Left colon (tissue), 2 donors: ENCODE measurements around the gene FOXP1. TPM values are rescaled to one million over a fixed set of nuclear protein-coding genes. Genes with fewer than 3 reads are reported as not detected.
A peak's percentile ranks its signal among the peaks of the same experiment; 100 is the strongest.

Source experiments
- ATAC-seq: fragments of 200-7000 bp; cut with Tn5 transposase; one replicate; pipeline ENCODE4 v1.9.1; 2020; ENCODE audit warnings: mild to moderate bottlenecking, moderate library complexity
- DNase-seq, 2 donors: peaks; one replicate each; pipeline ENCODE4 v3.0.0-alpha.2; 2020
- intact Hi-C, 2 donors: fragments of 100-400 bp; cut with DNase I in 1 of 2; cut with micrococcal nuclease in 1 of 2; formaldehyde crosslinking; loops; one replicate each; pipeline versions ENCODE4 v1.11.2 to v1.14.0; 2022; cut with DNase I, micrococcal nuclease
- total RNA-seq, 2 donors: library from RNA; stranded (reverse); fragmentation: NEBNext Ultra II Directional; extraction: Animal tissue kit (Norgen Biotek cat#: 25700); gene quantifications; one replicate each; pipeline ENCODE4 v1.2.1, GENCODE V29; 2021
- donor health status: DM: no; HTN: no; CAD: no.
- donor health status: DM: yes; HTN: yes; CAD: no.

The FOXP1 gene
- total RNA-seq, 2 donors from 2014 or later: 131 to 135 TPM

DNA sequence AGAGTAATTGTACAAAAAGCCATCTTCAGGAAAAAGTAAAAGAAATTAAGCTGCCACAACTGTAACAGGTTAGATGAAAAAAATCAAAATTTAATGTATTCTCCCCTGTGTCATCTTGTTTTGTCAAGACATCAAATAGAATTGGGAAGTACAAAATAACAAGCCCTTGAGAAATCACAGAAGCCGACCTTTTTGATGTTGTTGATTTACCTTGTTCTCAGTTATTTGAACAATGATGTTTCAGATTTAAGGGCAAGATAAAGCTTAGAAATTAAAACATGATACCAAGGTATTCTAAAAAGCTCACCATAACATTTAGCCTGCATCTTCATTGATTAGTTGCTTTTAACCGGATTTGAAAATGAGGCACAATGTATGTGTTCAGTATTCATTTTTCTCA lies 523.0 kb downstream of the FOXP1 start:
- ATAC-seq: no peak
- intact Hi-C loops: loop anchor here in 1 of 2 donors (10.0 kb wide), 1 partner anchor 524 kb away; the partner anchor contains the start of gene FOXP1
- DNase-seq: no peak

DNA sequence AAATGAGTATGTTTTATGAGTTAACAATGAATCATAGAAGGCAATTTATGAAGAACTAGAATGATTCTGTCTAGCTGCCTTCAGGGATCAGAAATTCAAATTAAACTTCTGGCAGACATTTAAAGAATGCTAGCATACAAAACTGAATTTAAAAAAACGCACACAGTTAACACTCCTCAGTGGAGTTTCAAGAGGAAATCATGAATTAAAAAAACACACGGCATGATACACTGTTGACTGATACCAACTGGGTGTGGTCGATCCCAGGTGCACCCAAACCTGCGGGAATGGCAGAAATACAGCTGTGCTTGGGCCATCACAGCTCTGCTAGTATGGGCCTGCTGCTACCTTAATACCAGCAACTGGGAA lies 526.0 kb downstream of the FOXP1 start:
- intact Hi-C loops: no loop called here
- DNase-seq (peak in 1 of 2 donors; percentile 42), ATAC-seq (peak; percentile 74)

DNA sequence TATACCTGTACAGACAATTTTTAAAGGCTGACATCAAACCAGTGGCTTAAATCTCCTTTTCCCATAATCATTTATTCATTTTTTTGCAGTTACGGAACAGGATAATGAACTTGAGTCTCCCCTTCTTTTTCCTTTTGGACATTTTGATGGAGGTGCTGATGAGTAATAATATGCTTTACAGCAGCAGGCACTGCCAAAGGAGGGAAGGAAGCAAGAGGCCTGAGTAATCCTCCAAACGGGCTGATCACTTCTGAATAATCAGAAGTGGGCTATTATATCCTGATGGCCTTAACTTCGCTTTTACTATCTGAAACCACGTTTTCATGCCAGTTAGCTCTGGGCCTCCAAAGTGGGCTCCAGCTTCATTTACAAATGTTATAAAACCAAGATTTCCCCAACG lies 527.2 kb downstream of the FOXP1 start:
- intact Hi-C loops: no loop called here
- no peak for DNase-seq
- no peak for ATAC-seq

DNA sequence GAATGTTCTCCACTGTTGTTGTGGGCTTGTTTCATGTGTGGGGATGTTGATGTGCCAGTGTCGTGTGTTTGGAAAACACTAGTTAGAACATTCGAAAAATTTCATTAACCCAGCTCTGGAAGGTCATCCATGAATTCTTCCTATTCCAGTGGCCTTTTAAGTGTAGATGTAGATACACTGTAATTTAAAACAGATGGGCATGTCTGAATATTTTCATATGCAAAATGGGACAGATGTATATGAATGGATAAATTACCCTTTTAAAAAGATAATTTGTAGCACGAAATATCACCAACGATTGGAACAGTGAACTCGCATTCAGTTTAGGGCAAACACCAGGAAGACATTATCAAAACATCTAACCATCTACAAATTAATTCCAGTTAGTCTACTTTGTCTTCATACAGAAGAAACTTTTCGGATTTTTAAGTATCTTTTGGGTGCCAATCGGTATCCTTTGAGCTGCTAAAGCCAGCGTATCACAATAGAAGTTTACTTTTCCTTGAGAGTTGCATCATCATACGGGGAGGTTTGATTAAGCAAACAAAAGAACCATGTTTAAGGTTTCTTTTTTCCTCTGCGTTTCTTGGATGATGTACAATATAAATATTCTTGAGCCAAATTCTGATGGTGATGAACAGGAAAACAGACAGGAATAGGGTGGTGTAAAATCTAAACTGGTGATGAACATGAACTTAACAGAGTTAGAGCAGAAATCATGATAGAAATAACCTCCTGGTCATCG lies 528.1 kb downstream of the FOXP1 start:
- intact Hi-C loops: no loop called here
- no peak for DNase-seq
- ATAC-seq: peak; percentile 17

DNA sequence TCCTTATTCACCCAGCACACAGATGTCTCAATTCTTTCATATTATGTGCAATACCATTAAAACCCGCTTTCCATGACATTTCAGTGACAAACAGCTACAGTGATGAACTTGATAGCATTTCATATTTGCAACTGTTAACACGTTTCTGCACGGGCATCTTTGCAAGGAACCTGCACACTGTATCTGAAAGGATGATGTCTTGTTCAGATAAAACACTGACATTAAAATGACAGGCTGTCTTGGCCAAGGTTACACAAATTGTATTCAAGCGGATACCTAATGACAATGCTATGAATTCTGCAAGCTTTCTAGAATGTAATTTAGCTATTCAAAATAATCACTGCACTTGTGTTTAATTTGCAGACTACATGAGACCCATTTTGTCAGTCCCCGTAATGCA lies 529.2 kb downstream of the FOXP1 start:
- DNase-seq (no peak), ATAC-seq (no peak)
- intact Hi-C loops: no loop called here

DNA sequence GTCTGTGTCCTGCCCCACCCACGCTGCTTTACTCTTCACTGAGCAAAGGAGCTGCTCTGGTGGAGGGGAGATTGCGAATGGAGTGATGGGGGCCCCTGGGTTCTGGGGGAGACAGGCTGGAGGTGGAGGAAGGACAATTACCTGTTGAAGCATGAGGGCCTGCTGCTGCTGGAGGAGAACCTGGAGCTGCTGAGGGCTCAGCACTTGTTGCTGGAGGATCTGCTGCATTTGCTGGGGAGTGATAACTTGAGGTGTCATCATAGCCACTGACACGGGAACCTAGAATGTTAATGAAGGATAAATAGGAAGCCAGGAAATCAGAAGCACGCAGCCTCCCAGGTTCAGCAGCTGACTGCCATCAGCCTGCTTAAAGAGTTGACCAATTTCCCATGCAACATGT lies 530.0 kb downstream of the FOXP1 start:
- ATAC-seq (no peak), DNase-seq (no peak)
- intact Hi-C loops: no loop called here

DNA sequence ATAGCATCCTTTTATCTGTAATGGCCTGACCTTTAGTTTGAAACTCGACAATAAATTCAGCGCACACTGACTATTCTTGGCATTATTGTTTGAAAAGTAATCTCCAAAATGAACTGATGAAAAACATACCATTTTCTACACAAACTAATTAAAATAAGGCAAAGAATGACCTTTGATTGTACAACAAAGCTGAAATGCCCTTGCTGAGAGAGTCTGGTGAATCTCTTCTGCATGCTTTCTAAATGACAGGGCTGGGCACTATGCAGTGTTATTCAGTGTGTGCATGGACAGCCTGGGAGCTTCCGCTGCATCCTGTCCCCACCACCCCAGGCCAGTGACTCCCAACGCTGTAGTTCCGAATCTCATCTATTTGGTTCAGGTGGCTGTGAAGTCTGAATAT lies 530.8 kb downstream of the FOXP1 start:
- no peak for DNase-seq
- intact Hi-C loops: no loop called here
- no peak for ATAC-seq

DNA sequence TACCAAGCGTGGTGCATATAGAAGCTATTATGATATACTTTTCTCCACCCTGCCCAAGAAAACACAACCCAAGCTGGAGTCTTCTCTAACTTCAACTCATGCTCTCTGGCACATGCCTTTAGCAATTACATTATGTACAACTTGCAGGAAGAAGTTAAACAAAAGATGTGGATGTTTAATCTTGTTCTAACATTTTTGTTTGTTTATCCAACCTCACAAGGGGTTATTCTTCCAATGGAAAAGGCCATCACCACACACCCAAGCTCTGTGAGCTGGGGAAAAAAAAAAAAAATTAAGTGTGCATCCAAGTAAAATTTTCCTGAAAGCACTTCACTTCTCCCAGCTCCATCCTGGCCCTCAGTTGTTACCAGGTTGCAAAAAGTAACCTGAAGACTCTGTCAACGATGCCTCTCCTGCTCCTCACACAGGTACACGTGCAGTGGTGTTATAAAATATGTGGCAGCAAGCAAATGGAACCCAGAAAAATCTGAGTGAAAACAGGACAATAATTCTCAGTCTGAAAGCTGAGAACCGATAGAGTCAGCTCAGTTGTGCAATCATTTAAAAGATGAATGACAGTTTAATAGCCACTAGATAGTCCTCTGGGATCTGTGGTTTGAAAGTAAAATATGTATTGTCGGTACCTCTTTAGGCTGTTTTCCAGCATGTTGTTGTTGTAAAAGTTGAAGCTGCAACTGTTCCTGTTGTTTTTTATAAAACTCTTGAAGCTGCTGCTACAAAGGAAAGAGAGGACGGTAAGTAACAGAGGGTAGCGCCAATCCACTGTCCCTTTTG lies 531.4 kb downstream of the FOXP1 start:
- intact Hi-C loops: no loop called here
- DNase-seq: no peak
- ATAC-seq: no peak

DNA sequence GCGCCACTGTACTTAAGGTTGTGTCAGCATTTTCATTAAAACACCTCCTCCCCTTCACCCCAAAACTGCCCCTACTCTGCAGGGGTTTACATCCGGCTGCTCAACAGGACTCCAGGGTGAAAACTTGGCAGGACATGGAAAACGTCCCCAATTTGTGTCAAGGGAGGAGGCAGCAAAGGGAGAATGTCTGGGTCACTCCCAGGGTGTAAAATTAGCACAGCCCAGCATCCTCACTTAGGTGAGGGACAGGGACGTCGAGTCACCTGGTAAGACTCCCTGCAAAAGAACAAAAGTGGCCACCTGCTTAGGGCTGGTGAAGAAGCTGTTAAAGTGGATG lies 532.3 kb downstream of the FOXP1 start:
- DNase-seq: no peak
- ATAC-seq: no peak
- intact Hi-C loops: no loop called here

DNA sequence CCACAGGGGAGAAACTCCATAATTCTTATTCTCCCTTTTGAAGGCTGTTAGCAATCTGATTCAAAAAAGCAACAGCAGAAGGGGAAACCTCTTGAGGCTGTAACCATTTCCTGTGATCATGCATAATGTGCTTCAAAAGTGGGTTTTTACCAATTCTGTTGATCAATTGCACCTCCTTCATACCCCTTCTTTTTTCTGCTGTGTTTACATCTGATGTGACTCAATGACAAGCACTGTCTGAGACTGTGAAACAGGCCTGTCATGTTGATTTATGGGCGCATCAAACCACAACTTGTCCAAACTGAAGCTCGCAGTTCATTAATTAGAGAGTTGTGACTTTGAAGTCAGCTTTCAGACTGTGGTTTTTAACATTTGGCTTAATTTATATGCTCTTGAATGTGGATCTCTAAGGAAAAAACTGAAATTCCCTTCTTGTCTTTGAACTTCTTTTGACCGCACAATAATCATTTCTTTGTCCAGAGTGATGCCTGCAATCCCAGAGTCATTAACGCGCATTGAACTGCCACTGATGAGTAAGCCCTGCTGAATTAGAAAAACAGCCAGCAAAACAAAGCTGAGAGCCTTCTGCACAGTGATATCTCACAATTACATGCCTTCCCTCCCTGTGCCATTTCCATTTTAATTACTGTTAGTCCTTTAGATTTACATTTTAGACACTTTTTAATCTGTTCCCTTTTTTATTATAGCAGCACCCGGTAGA lies 532.8 kb downstream of the FOXP1 start:
- ATAC-seq (no peak), DNase-seq (no peak)
- intact Hi-C loops: no loop called here

DNA sequence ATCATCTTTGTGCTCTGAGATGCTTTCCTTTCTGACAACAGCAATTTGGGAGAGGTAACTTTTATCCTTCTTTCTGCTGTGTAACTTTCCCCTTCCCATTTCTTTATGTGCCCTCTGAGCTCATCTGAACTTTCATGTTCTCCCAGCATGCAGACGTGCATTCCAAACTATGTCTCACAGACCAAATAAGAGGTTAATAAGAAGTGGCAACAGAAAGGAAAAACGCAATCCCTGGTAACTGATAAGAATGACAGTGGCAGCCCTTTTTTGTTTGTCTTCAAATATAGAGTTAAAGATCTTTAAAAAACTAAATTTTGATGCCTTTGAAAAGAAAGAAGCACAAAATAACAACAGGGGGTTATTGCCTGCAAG lies 533.4 kb downstream of the FOXP1 start:
- intact Hi-C loops: no loop called here
- ATAC-seq: no peak
- no peak for DNase-seq

DNA sequence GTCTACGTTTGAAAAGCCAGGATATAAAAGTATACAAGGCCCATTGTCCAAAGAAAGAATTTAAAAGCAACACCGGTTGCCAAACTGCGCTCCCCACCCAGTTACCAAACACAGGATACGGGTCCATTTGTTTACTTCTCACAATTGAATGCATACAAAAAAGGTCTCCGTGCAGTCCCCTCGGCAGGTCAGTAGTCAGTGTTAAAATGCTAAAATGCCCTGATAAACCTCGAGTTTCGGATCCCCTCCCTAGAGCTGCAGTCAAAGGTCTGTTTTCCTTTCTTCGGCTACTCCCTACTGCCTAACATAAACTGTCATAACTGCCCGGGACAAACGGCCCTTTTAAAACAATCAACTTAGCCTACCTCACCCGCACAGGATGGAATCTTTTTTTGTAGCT lies 534.6 kb downstream of the FOXP1 start:
- DNase-seq (peak; percentile 51 to 74), ATAC-seq (peak; percentile 79)
- intact Hi-C loops: no loop called here

DNA sequence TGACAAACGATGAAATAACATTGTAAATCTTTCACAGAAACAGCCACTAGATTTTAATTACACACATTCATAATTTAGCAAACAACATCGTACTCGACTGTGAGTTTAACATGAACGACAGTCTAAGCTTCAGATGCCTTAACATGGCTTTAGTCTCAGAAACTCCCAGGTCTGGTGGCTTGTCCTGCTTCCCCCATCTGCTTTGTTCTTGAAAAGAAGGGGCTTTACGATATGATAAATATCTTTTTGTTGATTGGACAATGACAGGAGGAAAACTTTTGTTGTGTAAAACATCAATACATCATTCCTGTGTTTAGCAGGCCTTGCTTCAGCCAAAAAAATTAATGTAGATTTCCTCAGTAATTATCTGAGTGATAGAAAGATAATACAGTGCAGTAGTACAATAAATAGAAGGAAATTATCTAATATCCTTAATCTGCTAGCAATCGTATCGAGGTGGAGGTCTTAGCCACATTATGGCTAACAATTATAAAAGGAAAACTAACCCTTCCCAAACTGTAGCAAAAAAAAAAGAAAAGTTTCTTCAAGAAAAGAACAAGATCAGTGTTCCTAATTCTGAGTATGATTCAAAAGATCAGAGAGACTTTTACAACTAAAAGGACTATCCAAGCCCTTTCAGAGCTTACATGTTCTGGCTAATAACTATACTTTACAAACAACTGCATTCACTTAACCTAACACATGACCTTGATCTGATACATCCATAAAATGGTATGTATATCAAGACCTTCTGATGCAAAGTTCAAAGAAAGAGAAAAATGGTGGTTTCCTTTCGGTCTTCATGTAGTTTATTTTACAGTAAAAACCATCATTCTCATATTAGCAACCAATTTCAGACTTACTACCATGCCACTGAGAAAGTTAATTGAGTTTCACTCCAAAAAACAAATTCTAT lies 535.7 kb downstream of the FOXP1 start:
- DNase-seq (no peak), ATAC-seq (no peak)
- intact Hi-C loops: no loop called here

DNA sequence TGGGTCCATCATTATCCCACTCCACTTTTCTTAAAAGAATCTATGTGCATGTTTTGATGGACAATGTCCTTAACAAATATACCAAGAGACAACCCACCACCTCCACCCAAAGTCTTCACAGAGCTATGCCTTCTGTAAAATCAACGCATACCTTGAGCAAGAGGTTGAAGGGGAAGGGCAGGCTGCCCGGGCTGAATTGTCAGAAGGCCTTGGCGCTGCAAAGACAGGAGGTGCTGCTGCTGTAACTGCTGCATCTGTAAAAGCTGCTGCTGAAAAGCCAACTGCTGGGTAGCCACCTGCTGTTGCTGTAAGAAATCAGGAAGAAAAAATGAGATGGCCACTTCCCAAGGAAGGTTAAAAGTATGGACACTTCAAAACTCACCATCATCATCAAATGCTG lies 536.7 kb downstream of the FOXP1 start:
- intact Hi-C loops: no loop called here
- ATAC-seq (no peak), DNase-seq (no peak)

DNA sequence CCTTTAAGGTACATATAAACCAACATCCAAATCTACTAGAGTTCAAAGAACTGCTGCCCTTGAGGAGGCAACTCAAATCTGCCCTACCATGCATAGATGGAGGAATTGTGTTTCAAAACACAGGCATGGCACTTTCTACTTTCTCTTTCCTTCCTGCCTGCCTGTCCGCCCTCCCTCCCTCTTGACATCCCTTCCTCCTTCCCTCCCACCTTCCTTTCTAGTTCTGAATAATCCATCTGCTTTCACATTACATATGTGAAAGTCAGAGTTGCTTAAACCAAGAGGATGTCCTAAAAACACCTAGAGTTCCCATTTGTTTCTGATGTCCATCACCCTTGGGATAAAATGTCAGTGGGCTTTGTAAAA lies 537.6 kb downstream of the FOXP1 start:
- intact Hi-C loops: no loop called here
- ATAC-seq (no peak), DNase-seq (no peak)

DNA sequence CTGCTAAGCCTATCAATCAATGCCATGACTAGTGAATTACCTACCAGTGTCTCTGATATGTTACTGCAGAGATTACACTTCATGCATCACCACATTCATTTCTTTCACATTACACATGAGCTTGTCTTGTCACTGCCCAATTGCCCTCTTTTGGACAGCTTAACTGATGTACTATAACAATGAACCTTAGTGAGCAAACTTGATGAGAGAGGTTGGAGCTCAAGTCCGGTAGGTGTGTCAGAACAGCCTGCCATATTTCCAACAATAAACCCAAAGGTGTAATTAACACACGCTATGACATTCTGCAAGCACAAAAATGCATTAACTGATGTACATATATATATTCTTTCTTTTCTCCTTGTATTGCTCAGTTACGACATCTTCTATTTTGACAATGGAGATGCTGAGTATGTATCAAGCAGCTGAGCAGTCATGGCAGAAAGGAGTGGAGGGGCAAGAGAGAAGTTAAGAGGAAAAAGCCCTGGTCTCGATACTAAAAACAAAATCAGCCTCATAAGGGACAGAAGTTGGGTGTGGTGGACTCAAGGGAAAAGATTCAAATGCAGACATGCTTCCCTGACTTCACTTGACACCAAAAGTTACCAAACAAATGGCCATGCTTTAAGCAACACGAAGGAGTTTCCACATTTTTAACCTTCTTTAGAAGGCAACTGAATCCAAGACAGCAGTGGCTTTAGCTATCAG lies 538.2 kb downstream of the FOXP1 start:
- intact Hi-C loops: no loop called here
- peak; percentile 60 for ATAC-seq
- DNase-seq: no peak

DNA sequence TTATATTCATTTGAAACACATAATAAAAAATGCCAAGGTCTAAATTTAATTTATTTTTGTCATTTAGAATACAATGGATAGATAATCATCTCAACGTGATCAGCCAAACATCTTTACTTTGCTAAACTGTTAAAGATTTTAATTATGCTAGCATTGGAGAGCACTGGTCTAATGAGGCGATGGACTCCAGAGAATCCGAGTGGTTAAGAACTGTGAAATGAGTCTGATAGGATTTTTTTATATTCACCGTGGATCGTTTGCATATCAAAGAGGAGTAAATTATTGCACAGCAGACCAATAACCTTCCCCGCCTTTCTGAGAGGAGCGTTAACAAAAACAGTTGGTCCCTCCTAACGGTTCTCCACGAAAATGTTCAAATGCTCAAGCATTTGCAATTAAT lies 540.8 kb downstream of the FOXP1 start:
- ATAC-seq (no peak), DNase-seq (no peak)
- intact Hi-C loops: no loop called here

DNA sequence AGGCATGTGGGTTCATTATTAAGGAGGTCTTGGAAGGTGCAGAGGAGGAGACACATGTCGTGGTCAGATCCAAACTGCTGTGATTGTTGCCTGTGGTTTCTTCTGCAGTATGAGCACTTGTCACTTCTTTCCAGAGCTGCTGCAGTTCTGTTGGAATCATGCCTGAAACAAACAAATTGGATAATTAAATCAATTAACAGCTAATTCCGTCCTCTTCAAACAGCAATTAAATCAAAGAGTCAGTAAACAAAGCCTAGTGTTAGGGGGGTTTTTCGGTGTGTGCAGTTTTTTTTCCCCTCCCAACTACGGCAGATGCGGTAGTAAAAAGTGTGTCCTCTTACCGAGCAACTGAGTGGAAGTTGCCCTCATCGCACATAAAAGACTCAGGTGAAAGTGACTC lies 542.2 kb downstream of the FOXP1 start:
- no peak for ATAC-seq
- DNase-seq: no peak
- intact Hi-C loops: no loop called here

DNA sequence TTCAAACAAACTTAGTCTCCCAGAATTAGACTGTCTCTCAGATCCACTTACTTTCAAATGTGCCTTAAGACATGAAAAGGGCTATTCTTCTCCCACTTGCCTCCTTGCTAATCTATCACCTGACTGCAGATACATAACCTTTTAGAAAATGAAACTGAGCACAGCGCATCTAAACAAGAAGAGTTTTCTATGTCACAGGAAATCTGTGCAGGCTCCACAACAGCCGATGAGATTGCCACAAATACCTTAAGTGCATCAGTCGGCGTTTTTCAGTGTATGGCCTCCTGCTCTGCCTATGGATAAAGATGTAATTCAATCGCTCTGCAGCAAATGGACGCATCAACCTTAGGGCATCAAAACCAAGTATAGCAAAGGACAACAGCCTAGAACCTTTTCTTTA lies 544.2 kb downstream of the FOXP1 start:
- intact Hi-C loops: no loop called here
- no peak for DNase-seq
- no peak for ATAC-seq
